Endothelial cell of umbilical vein (primary cell): ENCODE results near the gene VPS54.

ENCODE experiments used
- JUN ChIP-seq: IDR thresholded peaks from 2 replicates; pipeline ENCODE4 v1.6.1; 2011; ENCODE audit warnings: borderline replicate concordance, low read depth; ENCODE audit not compliant: insufficient read length, insufficient read depth
- POLR2A ChIP-seq: IDR thresholded peaks from 2 replicates; pipeline ENCODE4 v1.6.1; 2012; ENCODE audit warnings: low read depth, mild to moderate bottlenecking, control low read depth, low read length
- TF ChIP-seq, protein P1 (sequence below), 2 donors: IDR thresholded peaks; 1 replicate in 1 of 2; 2 replicates in 1 of 2; pipeline ENCODE4 v1.5.1; 2011; ENCODE audit warnings: low read length in 2 of 2, mild to moderate bottlenecking in 2 of 2, moderate library complexity in 2 of 2, control low read depth in 1 of 2, inconsistent platforms in 1 of 2, low read depth in 1 of 2; ENCODE audit not compliant: insufficient read depth in 1 of 2; ENCODE audit errors: extremely low read depth in 1 of 2

DNA sequence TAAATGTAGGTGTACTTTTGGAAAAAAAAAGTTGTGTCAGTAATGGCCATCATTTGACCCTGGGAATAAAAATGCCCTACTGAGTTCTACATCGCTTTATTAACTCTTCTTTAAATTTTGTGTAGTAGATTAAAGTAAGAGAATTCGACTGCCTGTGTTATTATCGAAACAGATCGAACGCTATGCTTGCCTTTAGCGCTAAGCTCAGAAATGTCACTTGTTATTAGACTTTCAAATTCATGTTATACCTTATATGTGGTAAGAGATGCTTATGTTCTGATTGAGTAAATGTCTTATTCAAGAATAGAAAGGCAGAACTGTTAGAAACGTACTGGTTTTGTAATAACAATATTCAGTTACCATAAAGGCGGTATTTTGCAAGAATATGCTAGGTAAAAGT is 176.1 kb downstream of the VPS54 start:
- TF ChIP-seq, protein P1, sequence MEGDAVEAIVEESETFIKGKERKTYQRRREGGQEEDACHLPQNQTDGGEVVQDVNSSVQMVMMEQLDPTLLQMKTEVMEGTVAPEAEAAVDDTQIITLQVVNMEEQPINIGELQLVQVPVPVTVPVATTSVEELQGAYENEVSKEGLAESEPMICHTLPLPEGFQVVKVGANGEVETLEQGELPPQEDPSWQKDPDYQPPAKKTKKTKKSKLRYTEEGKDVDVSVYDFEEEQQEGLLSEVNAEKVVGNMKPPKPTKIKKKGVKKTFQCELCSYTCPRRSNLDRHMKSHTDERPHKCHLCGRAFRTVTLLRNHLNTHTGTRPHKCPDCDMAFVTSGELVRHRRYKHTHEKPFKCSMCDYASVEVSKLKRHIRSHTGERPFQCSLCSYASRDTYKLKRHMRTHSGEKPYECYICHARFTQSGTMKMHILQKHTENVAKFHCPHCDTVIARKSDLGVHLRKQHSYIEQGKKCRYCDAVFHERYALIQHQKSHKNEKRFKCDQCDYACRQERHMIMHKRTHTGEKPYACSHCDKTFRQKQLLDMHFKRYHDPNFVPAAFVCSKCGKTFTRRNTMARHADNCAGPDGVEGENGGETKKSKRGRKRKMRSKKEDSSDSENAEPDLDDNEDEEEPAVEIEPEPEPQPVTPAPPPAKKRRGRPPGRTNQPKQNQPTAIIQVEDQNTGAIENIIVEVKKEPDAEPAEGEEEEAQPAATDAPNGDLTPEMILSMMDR (IDR thresholded peaks at IDR 0.05; ENCODE audit: extremely low read depth in 1 of 2, insufficient read depth in 1 of 2, low read depth in 1 of 2, low read length in 2 of 2) = no peak
- TF ChIP-seq POLR2A (no peak), JUN (no peak)
